Activated CD8-positive, alpha-beta T cell treated with anti-CD3 and anti-CD28 coated beads for 36 hours (primary cell): ENCODE data around the gene ATG3. TPM values are rescaled to one million over a fixed set of nuclear protein-coding genes. Genes with fewer than 3 reads are reported as not detected.

Experiments used
- ATAC-seq: fragments of 200-7000 bp; cut with Tn5 transposase; one replicate; pipeline ENCODE4 v1.10.0; 2021; ENCODE audit warnings: mild to moderate bottlenecking, moderate library complexity
- CTCF ChIA-PET: fragments of 350-600 bp; sonication (Branson Sonifier 250); formaldehyde crosslinking; loops from one replicate; lab custom pipeline; 2021; ENCODE audit warnings: antibody characterized with exemption; lab: Charles Lee
- POLR2A ChIA-PET: fragments of 350-600 bp; sonication (Branson Sonifier 250); formaldehyde crosslinking; loops from one replicate; lab custom pipeline; 2021; ENCODE audit warnings: antibody characterized with exemption; lab: Charles Lee
- DNase-seq: peaks from one replicate; pipeline ENCODE4 v3.0.0-alpha.2; 2020
- H3K27ac Mint-ChIP-seq: one replicate; pipeline ENCODE4 v1.8.0; 2021; ENCODE audit warnings: mild to moderate bottlenecking, mixed read lengths
- H3K27me3 Mint-ChIP-seq: one replicate; pipeline ENCODE4 v1.8.0; 2021; ENCODE audit warnings: mixed read lengths
- H3K36me3 Mint-ChIP-seq: one replicate; pipeline ENCODE4 v1.8.0; 2021; ENCODE audit warnings: low read depth, mixed read lengths
- H3K4me1 Mint-ChIP-seq: one replicate; pipeline ENCODE4 v1.8.0; 2021; ENCODE audit warnings: low read depth, mixed read lengths
- H3K4me3 Mint-ChIP-seq: one replicate; pipeline ENCODE4 v1.8.0; 2021; ENCODE audit warnings: mild to moderate bottlenecking, moderate library complexity, mixed read lengths
- H3K9me3 Mint-ChIP-seq: one replicate; pipeline ENCODE4 v1.8.0; 2021; ENCODE audit warnings: mixed read lengths
- CTCF ChIP-seq: fragments of 200-600 bp; IDR thresholded peaks from one replicate; pipeline ENCODE4 v1.8.0; 2022; ENCODE audit warnings: antibody characterized with exemption, mild to moderate bottlenecking
- intact Hi-C: fragments of 100-400 bp; cut with micrococcal nuclease; formaldehyde crosslinking; loops from one replicate; pipeline ENCODE4 v1.10.0; 2022
- total RNA-seq, 2 experiments: library from RNA; stranded (reverse); gene quantifications; one replicate each; pipeline ENCODE4 v1.2.3, GENCODE V29; 2021

Gene ATG3
- total RNA-seq, 2 experiments from 2014 or later = 56.5 to 58.4 TPM

DNA sequence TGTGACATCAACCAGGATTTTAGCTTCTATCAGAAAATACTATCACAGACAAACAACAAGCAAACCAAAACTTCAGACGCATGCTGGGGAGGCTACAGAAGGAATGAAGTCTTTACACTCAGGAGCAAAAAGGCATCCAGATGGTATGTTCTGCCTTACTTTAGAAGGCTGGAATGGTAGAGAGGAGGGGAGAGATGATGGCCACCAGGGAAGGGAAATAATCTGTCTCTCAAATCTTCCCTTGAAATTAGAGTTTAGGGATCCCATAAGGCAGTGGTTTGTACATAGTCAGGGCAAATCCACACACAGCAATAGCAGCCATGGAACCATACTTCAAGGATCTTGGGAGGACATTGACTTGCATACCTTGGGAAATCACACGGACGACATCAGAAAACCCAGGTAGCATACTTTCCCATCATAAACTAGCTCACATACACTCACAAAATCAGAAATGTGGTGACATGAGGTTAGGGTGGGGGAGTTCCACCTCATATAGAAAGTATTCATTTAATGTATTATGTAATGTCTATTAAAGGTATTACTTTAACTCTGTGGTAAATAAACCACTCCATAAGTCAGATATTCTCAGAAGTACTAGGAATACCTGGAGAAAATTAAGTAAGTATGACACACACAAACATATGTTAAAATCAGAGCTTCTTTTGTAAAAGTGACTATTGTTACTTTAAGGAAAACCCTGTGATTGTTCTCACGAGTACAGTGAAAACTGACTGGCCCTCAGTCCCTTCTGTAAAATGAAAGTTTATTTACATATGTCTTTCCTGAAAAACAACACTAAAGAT, 71.9 kb downstream of the ATG3 start:
- CTCF ChIA-PET = interaction anchor here (1.0 to 3.2 kb wide), 5 partner anchors 8 to 197 kb away, joined by 3 to 15 read pairs (median 3); partner anchors contain the start of gene BTLA
- intact Hi-C loops = loop anchor here (2.0 kb wide), 1 partner anchor 25 kb away; no protein-coding TSS in a partner anchor
- TF ChIP-seq CTCF = no peak
- DNase-seq = peak; percentile 28
- Mint-ChIP-seq H3K27me3 (no peaks in the 10 kb centered on the region), H3K9me3 (peaks cover 2% of the 10 kb centered on the region), H3K4me3 (peak overlapping the region; percentile 40), H3K36me3 (peaks cover 35% of the 10 kb centered on the region), H3K27ac (peak overlapping the region; percentile 87), H3K4me1 (peaks cover 60% of the 10 kb centered on the region)
- ATAC-seq = peak; percentile 26
- POLR2A ChIA-PET = interaction anchor here (0.8 to 1.2 kb wide), 3 partner anchors 9 to 63 kb away, joined by 3 read pairs; partner anchors contain the start of gene BTLA

DNA sequence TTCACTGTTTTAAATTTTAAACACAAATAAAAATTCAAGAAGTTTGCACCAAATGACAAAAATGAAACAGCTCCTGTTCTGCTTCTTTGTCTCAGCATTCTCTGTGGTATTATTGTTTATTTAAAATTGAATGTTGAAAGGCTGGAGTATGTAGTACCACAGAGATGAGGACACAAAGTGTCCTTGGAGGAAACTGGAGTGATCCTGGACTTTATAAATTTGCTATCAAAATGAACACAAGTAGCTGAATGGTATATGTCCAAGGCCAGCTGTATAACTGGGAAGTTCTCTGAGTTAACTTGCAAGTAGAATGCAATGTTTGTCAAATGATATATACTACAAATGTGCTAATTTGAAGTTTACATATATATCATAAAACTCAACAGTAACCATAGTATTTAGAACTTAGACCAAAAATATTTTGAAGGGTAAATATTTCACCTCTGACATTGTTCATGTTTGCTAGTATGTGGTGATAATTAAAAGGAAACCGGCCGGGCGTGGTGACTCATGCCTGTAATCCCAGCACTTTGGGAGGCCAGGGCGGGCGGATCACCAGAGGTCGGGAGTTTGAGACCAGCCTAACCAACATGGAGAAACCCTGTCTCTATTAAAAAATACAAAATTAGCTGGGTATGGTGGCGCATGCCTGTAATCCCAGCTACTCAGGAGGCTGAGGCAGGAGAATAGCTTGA, 74.8 kb downstream of the ATG3 start:
- POLR2A ChIA-PET = no interaction called here
- Mint-ChIP-seq H3K27me3 (no peaks in the 10 kb centered on the region), H3K27ac (no peak overlapping the region), H3K36me3 (peaks cover 36% of the 10 kb centered on the region), H3K9me3 (peaks cover 2% of the 10 kb centered on the region), H3K4me3 (no peak overlapping the region), H3K4me1 (peaks cover 61% of the 10 kb centered on the region)
- CTCF ChIA-PET = interaction anchor here (0.7 to 3.2 kb wide), 2 partner anchors 11 to 319 kb away, joined by 3 to 15 read pairs; partner anchors contain the start of gene BTLA
- no peak for DNase-seq
- intact Hi-C loops = no loop called here
- TF ChIP-seq CTCF = no peak
- ATAC-seq = no peak

- no peak overlapping the region for H3K27ac Mint-ChIP-seq
- H3K9me3 Mint-ChIP-seq = peaks cover 2% of the 10 kb centered on the region
- POLR2A ChIA-PET = no interaction called here
- H3K4me1 Mint-ChIP-seq = peaks cover 54% of the 10 kb centered on the region
- peaks cover 42% of the 10 kb centered on the region for H3K36me3 Mint-ChIP-seq
- DNase-seq = no peak
- H3K27me3 Mint-ChIP-seq = no peaks in the 10 kb centered on the region
- intact Hi-C loops = no loop called here
- TF ChIP-seq CTCF = no peak
- CTCF ChIA-PET = interaction anchor here (1.2 to 1.4 kb wide), 2 partner anchors 13 to 156 kb away, joined by 3 to 4 read pairs; no protein-coding TSS in a partner anchor
- H3K4me3 Mint-ChIP-seq = no peak overlapping the region
- ATAC-seq = peak; percentile 20
Measured at GRCh38 chr3:112484352-112484751, 77.4 kb downstream of the ATG3 start.

- ChIA-PET CTCF (no interaction called here), POLR2A (no interaction called here)
- no peak for TF ChIP-seq CTCF
- Mint-ChIP-seq H3K4me3 (no peak overlapping the region), H3K27ac (peak overlapping the region; percentile 67), H3K27me3 (no peaks in the 10 kb centered on the region), H3K9me3 (peaks cover 2% of the 10 kb centered on the region), H3K4me1 (peaks cover 50% of the 10 kb centered on the region), H3K36me3 (peaks cover 46% of the 10 kb centered on the region)
- intact Hi-C loops = no loop called here
- DNase-seq = no peak
- no peak for ATAC-seq
Measured at GRCh38 chr3:112482675-112483074, 79.1 kb downstream of the ATG3 start.

Other genes starting within 250 kb of the ATG3 start
- 10 to 100 TPM; 15.7 to 16.7 TPM for gene CD200, start 228.8 kb downstream of the ATG3 start, total RNA-seq
- 10 to 100 TPM; 12.8 to 13.2 TPM for gene BTLA, start 62.5 kb downstream of the ATG3 start, total RNA-seq
- gene SLC35A5, start 83 bp upstream of the ATG3 start, total RNA-seq = 10 to 100 TPM; 14.7 to 15.3 TPM
- gene CCDC80, start 79.2 kb upstream of the ATG3 start, total RNA-seq = not detected